Activated gamma-delta T cell (primary cell): ENCODE data around the gene NHLRC2.
"Not testable (repeated sequence)": the region's sequence is repeated elsewhere in the genome, so short reads cannot be mapped to it uniquely, and the experiment has no call there.

ENCODE experiments used
- DNase-seq: peaks from one replicate; lab custom pipeline; 2025; lab: John Stamatoyannopoulos, UW
- total RNA-seq, 2 donors: gene quantifications; one replicate each; lab custom pipeline; 2026; lab: John Stamatoyannopoulos, UW

Gene NHLRC2, protein sequence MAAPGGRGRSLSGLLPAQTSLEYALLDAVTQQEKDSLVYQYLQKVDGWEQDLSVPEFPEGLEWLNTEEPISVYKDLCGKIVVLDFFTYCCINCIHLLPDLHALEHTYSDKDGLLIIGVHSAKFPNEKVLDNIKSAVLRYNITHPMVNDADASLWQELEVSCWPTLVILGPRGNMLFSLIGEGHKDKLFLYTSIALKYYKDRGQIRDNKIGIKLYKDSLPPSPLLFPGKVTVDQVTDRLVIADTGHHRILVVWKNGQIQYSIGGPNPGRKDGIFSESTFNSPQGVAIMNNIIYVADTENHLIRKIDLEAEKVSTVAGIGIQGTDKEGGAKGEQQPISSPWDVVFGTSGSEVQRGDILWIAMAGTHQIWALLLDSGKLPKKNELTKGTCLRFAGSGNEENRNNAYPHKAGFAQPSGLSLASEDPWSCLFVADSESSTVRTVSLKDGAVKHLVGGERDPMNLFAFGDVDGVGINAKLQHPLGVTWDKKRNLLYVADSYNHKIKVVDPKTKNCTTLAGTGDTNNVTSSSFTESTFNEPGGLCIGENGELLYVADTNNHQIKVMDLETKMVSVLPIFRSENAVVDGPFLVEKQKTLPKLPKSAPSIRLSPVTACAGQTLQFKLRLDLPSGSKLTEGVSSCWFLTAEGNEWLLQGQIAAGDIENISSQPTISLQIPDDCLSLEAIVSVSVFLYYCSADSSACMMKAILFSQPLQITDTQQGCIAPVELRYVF
- 42.3 to 47.0 reads per million in 2 donors for total RNA-seq

DNA sequence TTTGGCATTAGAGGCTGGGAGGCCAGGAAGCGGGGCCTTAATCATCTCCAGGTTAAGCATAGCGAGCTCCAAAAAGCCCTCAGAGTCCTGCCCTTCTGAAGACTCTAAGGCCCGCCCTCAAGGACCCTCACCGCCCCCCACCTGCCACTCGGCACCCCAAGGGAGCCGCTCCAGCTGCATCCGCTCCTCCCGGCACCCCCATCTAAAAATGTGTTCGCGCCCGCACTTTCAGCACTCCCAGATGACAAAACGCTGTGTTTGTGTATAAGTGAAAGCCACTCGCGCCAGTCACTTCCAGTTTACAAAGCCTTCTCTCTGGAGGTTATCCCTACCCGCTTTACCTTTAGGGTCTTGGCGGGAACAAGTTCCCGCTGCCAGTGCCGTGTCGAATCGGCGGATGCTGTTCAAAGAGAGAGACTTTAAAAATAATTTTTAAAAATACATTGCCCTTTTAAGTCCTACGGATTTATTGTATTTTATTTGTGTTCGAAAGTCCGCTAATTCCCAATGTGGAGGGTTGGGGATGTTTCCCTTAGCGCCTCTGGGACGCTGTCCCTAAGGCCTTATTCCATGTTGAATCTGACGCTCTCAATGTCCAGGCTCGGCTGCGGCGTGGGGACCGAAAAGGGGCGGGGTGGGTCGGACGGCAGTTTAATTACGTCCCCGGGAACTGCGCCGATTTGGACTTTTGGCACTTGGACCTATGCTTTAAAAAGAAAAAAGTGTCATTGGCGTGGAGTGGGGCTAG lies at the start of gene NHLRC2, which contains the start of gene DCLRE1A:
Gene NHLRC2, plus strand, starts transcription at position 649 of the 748 bp plus-strand sequence. CDS start 212 bp downstream, outside the sequence.
Gene DCLRE1A, minus strand, starts transcription at position 70 of the 748 bp plus-strand sequence. CDS start 900 bp downstream, outside the sequence.
- peak; percentile 36 for DNase-seq

DNA sequence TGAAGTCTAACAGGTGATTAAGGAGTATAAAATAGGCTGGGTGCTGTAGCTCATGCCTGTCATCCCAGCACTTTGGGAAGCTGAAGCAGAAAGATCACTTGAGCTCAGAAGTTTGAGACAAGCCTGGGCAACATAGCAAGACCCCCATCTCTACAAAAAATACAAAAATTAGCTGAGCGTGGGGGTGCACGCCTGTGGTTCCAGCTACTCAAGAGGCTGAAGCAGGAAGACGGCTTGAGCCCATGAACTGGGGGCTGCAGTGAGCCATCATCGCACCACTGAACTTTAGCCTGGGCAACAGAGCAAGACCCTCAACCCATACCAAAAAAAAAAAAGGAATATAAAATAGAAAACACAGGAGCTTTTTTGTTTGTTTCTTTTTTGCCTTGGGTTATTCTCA lies 48.0 kb upstream of the NHLRC2 start:
- no peak for DNase-seq

DNA sequence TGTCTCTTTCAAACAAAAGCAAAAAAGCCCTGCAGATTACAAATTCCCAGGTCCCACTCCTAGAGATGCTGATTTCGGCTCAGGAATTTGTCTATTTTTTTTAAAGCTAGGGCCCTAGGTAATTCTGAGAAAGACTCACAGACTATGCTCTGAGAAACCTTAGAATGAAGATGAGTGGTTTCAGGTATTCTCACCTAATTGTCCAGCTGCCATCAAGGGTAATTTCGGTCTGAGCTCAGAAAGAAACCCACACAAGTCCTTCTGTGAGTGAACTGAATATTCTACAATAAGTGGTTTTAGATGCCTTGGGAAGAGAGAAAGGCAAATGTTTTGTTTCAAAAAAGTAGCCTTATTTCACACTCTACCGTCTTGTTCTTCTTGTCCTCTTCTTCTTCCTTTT lies 46.3 kb upstream of the NHLRC2 start:
- DNase-seq, result no peak

DNA sequence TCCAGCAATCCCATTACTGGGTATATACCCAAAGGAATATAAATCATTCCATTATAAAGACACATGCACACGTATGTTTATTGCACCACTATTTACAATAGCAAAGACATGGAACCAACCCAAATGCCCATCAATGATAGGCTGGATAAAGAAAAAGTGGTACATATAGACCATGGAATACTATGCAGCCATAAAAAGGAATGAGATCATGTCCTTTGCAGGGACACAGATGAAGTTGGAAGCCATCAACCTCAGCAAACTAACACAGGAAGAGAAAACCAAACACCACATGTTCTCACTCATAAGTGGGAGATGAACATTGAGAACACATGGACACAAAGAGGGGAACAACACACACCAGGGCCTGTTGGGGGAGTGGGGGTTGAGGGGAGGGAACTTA lies 39.8 kb upstream of the NHLRC2 start:
- DNase-seq, result not testable (repeated sequence)

DNA sequence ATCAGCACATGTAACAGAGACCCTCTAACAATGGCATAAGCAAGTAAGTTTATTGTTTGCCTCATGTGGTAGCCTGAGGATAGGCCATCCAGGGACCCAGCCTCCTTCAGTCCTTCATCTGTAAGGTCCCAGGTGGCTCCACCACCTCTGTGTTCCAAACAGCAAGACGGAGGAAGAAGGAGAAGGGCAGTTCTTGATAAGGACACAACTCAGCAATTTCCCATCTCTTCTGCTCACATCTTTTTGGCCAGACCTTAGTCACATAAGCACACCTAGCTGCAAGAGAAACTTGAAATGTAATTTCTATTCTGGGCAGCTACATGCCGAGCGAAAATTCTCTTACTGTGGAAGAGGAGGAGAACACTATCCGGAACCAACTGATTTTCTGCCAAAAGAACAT lies 34.5 kb upstream of the NHLRC2 start:
- no peak for DNase-seq

DNA sequence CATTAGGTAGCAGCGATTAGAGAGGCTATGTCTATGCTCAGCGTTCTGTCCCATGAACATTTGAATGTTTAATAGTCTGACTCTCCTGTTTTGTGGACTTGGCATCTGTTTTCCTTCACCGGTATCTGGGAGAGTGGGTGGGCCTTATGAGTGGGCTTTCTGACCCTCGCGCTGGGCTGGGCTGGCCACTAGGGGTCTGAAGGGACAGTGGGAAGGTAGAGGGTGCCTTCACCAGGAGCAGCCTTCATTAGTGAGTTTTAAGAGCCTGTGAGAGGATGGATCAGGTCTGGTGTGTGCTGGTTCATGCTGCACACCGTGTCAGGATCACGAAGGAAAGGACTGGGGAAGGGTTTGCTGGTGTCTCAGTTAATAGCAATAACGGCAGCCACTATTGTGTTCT lies 34.0 kb upstream of the NHLRC2 start:
- no peak for DNase-seq

DNA sequence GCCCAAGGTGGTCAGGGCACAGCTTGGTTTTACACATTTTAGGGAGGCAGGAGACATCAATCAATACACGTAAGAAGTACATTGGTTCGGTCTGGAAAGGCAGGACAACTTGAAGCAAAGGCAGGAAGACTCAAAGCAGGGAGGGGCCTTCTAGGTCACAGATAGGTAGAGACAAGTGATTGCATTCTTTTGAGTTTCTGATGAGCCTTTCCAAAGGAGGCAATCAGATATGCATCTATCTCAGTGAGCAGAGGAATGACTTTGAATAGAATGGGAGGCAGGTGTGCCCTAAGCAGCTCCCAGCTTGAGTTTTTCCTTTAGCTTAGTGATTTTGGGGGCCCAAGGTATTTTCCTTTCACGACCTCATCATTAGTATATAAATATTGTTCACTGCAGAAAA lies 33.2 kb upstream of the NHLRC2 start:
- not testable (repeated sequence) for DNase-seq

DNA sequence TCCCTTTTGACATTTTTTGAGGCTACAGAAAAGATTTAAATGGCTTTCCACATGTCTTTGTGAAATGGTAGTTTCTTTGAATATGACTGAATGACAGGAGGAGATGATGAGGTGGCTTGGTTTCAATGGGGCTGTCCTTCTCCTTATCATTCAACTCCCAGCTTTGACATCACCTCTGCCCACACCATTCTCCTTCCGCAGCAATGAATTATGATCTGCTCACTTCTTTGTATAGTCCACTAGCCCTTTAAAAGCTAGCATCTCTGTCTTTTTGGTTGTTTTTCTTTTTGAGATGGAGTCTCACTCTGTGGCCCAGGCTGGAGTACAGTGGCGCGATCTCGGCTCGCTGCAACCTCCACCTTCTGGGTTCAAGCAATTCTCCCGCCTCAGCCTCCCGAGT lies 32.3 kb upstream of the NHLRC2 start:
- DNase-seq, result no peak

DNA sequence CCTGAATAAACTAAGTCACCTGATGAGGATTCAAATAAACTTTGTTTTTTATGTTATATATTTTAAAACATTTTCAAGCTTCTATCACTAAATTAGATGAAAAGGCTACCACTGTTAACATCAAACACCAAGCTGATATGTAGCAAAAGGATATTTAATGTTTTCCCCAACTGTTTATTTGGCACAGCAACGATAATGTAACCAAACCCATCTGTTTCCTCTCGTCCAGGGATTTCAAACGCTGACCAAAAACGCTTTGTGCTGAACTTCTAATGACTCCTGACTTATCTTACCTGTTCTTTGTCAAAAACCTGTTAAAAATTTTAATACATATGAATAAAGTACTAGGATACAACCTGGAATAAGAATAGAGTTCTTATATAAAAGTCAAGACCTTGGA lies 31.1 kb upstream of the NHLRC2 start:
- DNase-seq, result no peak

DNA sequence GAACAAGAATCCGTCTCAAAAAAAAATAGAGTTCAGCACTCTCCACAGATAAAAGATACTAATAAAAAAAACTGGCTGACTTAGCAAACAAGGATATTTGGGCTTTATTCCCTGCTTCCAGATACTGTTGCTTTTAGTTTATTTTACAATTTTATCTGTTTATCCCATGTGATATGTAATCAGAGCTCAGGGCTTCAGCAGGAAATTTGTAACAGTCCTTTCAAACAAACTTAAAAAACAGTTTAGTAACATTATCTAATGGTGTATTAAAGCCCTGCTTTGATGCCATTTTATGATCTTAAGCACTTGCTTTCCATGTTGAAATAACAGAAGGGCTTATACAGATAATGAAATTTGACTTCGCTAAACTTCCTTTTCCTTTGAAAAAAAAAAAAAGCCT lies 28.7 kb upstream of the NHLRC2 start:
- DNase-seq, result no peak

DNA sequence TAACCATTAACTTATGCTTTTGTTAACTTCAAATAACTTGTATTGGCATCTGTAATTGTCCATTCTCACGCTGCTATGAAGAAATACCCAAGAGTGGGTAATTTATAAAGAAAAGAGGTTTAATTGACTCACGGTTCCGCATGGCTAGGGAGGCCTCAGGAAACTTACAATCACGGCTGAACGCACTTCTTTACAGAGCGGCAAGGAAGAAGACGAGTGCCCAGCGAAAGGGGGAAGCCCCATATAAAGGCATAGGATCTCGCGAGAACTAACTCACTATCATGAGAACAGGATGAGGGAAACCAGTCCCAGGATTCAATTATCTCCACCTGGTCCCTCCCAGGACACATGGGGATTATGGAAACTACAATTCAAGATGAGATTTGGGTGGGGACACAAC lies 25.9 kb upstream of the NHLRC2 start:
- not testable (repeated sequence) for DNase-seq

DNA sequence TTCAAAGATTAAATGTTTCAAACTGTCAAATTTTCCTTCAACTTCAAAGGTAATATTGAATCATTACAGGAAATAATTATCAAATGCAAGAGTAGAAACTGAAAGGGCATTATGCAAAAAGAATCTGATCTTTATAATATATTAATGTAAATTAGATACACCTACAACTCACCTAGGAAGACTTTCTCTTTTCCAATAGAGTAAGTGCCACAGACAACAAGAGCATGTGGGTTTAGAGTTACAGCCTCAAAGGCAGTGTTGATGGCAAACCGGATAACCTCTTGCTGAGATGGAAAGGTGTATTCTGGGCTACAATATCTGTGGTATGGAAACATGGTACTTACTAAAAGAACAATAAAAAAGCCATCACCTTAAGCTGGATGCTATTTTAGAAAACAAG lies 12.3 kb upstream of the NHLRC2 start:
- no peak for DNase-seq

DNA sequence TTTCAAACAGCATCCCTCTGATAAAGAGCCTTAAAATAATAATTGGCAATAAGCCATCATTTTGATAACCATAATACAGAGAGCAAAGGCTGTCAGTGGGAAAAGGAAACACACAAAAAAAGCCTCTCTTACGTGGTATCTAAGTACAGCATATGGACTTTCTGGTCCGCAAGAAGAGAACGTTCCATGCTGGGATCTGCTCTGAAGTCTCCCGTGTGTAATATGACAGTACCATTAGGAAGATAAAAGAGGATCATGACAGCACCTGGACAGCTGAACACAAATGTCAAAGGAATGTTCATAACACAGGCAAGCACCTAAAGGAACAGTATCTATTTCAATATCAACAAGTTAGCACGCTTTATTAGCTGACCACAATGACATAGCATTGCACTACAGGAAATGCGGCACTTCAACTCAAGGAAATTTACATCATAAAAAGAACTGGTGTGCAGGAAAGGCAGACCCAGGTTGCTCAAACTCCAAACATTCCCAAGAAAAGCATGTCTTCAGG lies 10.4 kb upstream of the NHLRC2 start:
- no peak for DNase-seq

DNA sequence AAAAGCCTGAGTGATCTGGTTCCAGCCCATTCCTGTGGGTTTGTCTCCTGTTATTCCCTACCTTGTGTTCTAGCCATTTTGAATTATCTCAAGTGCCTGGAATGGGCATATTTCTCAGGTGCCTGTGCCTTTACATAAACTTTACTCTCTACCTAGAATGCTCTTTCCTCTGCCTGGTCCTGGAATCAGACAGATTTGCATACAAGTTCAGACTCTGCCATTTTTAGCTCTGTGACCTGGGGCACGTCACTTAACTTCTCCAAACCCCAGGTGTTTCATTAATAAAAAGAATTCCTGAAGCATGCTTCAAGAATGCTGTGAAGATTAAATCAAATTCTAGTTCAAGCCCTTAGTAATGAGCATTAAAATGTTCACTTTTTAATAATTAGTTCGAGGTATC lies 8.4 kb upstream of the NHLRC2 start:
- DNase-seq, result no peak

DNA sequence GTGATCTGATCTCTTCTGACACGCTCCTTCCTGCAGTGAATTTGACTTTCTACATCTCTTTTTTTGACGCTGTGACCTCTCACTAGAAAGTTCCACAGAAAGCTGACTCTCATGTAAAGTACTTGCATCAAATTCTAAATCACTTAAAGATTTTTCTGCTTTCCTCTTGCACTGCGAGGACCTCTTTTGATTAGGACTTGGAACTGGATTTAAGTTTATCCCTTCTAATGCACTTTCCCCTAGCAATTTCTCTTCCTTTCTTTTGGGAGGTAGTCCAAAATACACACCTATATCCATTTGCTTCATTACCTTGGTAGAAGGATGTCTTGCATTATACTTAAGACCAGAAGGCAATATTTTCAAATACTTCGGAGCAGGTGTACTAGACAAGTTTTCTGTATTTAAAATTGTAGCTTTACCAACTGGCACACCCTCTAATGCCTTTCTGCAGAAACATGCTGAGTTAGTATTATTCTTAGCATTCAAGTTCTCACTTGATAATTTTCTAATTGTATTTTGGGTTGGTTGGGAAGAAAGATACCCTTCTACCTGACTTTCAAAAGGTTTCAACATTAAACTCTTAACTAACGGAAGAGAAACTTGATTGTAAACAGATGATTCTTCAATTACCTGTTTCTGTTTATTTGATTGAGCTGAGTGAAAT lies 5.2 kb upstream of the NHLRC2 start:
- DNase-seq, result no peak

DNA sequence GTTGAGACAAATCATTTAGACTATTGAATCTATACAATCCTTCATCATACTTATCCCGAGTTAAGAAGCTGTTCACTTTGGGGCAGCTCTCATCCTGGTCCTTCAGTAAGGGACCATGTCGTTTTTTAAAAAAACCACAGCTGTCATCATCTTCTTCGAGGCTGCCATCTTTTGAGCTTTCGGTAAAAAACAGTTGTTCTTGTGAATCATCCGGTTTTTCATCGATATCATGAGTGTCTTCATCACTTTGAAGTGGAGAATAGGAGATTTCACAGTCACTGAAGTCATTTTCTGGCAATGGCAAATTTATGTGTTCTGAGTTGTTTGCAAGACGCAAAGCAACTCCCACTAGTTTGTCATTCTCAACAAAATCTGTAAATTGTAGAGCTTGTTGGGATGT lies 4.5 kb upstream of the NHLRC2 start:
- DNase-seq, result no peak

DNA sequence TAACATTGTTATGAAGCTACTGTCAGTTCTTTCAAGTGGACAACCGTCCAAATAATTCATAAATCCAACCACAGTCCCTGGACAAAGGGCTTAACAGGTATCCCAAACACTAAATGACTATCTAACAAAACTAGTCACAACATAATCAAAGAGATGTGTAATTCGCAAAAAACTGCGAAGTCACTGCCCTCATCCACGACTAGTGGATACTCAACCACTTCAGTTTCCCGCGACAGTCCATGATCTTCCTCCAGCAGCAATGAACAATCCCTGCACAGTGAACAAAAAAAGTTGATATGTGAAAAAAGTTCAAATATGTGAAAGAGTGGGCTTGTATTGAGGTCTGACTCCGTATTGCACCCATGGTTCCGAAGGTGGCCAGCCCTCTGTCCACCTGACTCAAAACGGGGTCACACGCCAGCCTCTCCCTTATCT lies 866 bp upstream of the NHLRC2 start:
- DNase-seq, result no peak

DNA sequence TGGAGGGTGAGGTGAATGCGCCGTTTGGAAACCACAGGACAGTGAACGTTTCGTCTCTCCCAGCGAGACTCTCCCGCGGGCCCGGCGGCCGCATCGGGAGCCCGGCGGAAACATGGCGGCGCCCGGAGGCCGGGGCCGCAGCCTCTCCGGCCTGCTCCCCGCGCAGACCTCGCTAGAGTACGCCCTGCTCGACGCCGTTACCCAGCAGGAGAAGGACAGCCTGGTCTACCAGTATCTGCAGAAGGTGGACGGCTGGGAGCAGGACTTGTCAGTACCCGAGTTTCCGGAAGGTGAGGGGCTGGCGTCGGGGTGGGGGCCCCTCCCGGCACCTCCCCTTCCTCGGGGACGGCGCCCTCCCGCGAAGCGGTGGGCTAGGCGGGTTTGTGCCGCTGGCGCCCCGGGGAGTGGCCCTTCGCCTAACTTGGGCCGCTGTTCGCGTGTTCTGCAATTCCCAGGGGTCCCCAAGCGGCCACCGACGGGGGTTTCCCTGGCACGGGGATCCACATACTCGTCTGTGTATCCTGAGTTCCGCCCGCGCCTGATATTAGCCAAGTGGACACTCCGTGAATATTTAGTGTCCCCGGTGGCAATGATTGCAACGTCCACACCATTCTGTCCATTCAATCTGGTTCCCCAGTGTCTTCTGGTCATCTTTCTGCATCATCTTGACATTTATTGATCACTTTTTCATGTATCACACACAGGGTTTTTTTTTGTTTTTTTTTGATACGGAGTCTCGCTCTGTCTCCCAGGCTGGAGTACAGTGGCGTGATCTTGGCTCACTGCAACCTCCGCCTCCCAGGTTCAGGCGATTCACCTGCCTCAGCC lies 514 bp downstream of the NHLRC2 start:
- peak; percentile 34 for DNase-seq

DNA sequence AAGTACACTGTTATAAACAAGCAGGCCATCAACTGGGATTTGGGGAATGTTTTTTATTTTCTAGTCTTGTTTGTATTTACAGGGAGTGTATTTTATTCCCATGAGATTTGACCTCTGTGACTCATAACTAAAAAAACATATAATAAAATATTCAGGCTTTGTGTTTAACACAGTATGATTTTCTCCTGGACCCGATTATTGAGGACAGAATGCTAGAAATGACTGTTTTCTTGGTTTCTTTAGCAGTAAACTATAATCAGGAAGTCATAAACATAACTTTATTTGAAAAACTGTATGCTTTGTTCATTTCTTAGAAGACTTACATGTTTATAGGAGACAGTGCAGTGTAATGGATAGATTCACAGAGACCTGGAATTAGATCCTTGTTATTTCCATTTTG lies 2.1 kb downstream of the NHLRC2 start:
- no peak for DNase-seq

DNA sequence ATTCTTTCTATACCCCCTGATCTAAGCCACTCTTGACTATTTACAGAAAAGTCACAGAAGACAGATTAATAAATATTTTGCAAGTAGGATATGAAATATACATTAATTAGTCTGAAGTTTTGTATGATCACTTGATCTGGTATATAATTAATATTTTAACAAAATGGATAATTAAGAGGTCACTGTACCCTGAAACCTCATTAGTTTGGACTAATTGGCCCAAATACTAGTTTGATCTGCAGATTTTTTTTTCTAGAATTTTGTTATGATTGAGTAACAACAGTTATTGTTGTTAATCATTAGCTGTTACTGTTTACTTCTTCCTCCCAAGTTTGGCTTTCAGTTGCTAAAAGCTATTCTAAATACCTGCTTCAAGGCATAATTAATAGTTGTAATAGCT lies 2.7 kb downstream of the NHLRC2 start:
- DNase-seq, result no peak

DNA sequence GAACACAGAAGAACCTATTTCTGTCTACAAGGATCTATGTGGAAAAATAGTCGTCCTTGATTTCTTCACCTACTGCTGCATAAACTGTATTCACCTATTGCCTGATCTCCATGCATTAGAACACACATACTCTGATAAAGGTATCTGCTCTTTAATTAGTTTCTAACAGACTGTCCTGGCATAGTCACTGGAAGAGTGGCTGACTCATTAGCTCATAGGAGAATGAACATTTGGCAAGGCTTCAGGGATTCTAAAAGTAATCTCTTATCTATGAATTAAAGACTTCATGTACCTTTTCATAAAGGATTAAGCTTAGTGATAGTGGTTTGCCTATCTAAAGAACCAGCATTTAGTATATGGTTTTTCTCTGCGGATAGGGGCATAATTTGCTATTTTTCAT lies 4.1 kb downstream of the NHLRC2 start:
- no peak for DNase-seq
